GM18858 (cell line): ENCODE results near the gene PDE4D.
"Not testable (repeated sequence)": the region's sequence is repeated elsewhere in the genome, so short reads cannot be mapped to it uniquely, and the experiment has no call there.

Experiments
- ATAC-seq: cut with Tn5 transposase; IDR thresholded peaks from one replicate; pipeline ENCODE4 v1.9.1; 2021; ENCODE audit not compliant: unreplicated experiment

PDE4D gene

GRCh38 chr5:59486508-59486907 lies 407.0 kb downstream of the PDE4D start:
- ATAC-seq: no peak

- ATAC-seq: no peak
Observed at GRCh38 chr5:59485629-59486439, 407.7 kb downstream of the PDE4D start.

- ATAC-seq: no peak
Observed at GRCh38 chr5:59485107-59485506, 408.4 kb downstream of the PDE4D start.

GRCh38 chr5:59484618-59485017 lies 408.9 kb downstream of the PDE4D start:
- no peak for ATAC-seq

- no peak for ATAC-seq
Observed at GRCh38 chr5:59483971-59484472, 409.5 kb downstream of the PDE4D start.

GRCh38 chr5:59479086-59479485 lies 414.4 kb downstream of the PDE4D start:
- no peak for ATAC-seq

GRCh38 chr5:59474324-59474723 lies 419.2 kb downstream of the PDE4D start:
- no peak for ATAC-seq

GRCh38 chr5:59473611-59474010 lies 419.9 kb downstream of the PDE4D start:
- ATAC-seq: no peak

GRCh38 chr5:59471463-59471862 lies 422.1 kb downstream of the PDE4D start:
- no peak for ATAC-seq

GRCh38 chr5:59467969-59468368 lies 425.6 kb downstream of the PDE4D start:
- no peak for ATAC-seq

- ATAC-seq: no peak
Observed at GRCh38 chr5:59466271-59466670, 427.3 kb downstream of the PDE4D start.

GRCh38 chr5:59464969-59465368 lies 428.6 kb downstream of the PDE4D start:
- no peak for ATAC-seq

- not testable (repeated sequence) for ATAC-seq
Observed at GRCh38 chr5:59463618-59464166, 429.8 kb downstream of the PDE4D start.

GRCh38 chr5:59462956-59463355 lies 430.6 kb downstream of the PDE4D start:
- ATAC-seq: no peak

- ATAC-seq: no peak
Observed at GRCh38 chr5:59460368-59461153, 433.0 kb downstream of the PDE4D start.

GRCh38 chr5:59458966-59459729 lies 434.4 kb downstream of the PDE4D start:
- ATAC-seq: no peak

GRCh38 chr5:59458321-59458720 lies 435.2 kb downstream of the PDE4D start:
- no peak for ATAC-seq

GRCh38 chr5:59449905-59450644 lies 443.5 kb downstream of the PDE4D start:
- no peak for ATAC-seq

- no peak for ATAC-seq
Observed at GRCh38 chr5:59446356-59446755, 447.2 kb downstream of the PDE4D start.

GRCh38 chr5:59445741-59446140 lies 447.8 kb downstream of the PDE4D start:
- ATAC-seq: no peak
